IPS-15b (cell line): ENCODE measurements around the gene ZDHHC14.

Experiments used
- H3K27me3 ChIP-seq: one replicate; pipeline ENCODE4 v1.6.1; 2013; ENCODE audit warnings: low read length; ENCODE audit not compliant: control insufficient read depth, insufficient read depth
- H3K36me3 ChIP-seq: one replicate; pipeline ENCODE4 v1.6.1; 2013; ENCODE audit warnings: low read length; ENCODE audit not compliant: control insufficient read depth, insufficient read depth
- H3K4me1 ChIP-seq: one replicate; pipeline ENCODE4 v1.6.1; 2013; ENCODE audit warnings: mild to moderate bottlenecking, low read length; ENCODE audit not compliant: control insufficient read depth, insufficient read depth
- H3K4me3 ChIP-seq: one replicate; pipeline ENCODE4 v1.5.1; 2013; ENCODE audit warnings: low read depth, low read length
- H3K9ac ChIP-seq: one replicate; pipeline ENCODE4 v1.6.1; 2013; ENCODE audit warnings: low read depth, mild to moderate bottlenecking, low read length
- H3K9me3 ChIP-seq: one replicate; pipeline ENCODE4 v1.6.1; 2013; ENCODE audit warnings: mild to moderate bottlenecking, low read length; ENCODE audit not compliant: control insufficient read depth, insufficient read depth

ZDHHC14 gene

GRCh38 chr6:157708933-157709332 is 327.9 kb downstream of the ZDHHC14 start:
- peaks cover 15% of the 10 kb centered on the region for H3K4me1 ChIP-seq
- no peak overlapping the region for H3K4me3 ChIP-seq
- no peaks in the 10 kb centered on the region for H3K36me3 ChIP-seq
- no peak overlapping the region for H3K9ac ChIP-seq
- H3K9me3 ChIP-seq = no peaks in the 10 kb centered on the region
- H3K27me3 ChIP-seq = no peaks in the 10 kb centered on the region

DNA sequence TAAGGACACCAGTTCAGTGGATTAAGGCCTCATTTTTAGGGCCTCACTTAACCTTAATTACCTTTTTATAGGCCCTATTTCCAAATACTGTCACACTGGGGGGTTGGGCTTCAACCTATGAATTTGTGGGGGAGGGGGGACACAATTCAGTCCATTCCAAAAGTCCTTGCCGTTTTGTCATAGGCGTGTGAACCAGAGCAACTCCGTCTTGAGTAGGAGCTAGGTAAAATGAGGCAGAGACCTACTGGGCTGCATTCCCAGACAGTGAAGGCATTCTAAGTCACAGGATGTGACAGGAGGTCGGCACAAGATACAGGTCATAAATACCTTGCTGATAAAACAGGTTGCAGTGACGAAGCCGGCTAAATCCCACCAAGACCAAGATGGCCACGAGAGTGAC is 328.6 kb downstream of the ZDHHC14 start:
- Histone ChIP-seq H3K36me3 (no peaks in the 10 kb centered on the region), H3K27me3 (no peaks in the 10 kb centered on the region), H3K4me1 (peaks cover 15% of the 10 kb centered on the region), H3K4me3 (no peak overlapping the region), H3K9ac (no peak overlapping the region), H3K9me3 (no peaks in the 10 kb centered on the region)

- no peaks in the 10 kb centered on the region for H3K9me3 ChIP-seq
- no peak overlapping the region for H3K9ac ChIP-seq
- H3K4me3 ChIP-seq = no peak overlapping the region
- H3K36me3 ChIP-seq = no peaks in the 10 kb centered on the region
- peaks cover 15% of the 10 kb centered on the region for H3K4me1 ChIP-seq
- no peaks in the 10 kb centered on the region for H3K27me3 ChIP-seq
Observed at GRCh38 chr6:157710604-157711003, 329.6 kb downstream of the ZDHHC14 start.

DNA sequence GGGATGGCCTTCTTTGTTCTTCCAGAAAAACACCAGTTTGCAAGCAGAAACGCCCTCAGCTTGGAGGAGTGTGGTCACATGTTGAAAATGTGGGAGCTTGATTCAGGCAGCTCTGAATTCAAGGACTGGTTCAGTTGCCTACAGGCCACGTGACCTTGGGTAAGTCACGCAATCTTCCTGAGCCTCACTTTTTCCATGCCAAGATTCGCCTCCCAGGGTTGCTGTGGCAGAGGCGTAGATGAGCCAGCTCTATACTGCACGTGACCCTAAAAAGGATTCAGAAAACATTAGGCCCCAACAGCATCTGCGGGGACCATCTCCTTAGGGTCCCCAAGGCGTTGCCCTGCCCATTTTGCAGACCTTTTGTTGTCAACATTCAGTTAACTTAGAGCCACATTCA is 330.1 kb downstream of the ZDHHC14 start:
- Histone ChIP-seq H3K4me3 (no peak overlapping the region), H3K36me3 (no peaks in the 10 kb centered on the region), H3K27me3 (no peaks in the 10 kb centered on the region), H3K9me3 (no peaks in the 10 kb centered on the region), H3K4me1 (peaks cover 20% of the 10 kb centered on the region), H3K9ac (no peak overlapping the region)

- Histone ChIP-seq H3K27me3 (no peaks in the 10 kb centered on the region), H3K36me3 (no peaks in the 10 kb centered on the region), H3K9ac (no peak overlapping the region), H3K4me3 (no peak overlapping the region), H3K4me1 (peaks cover 19% of the 10 kb centered on the region), H3K9me3 (no peaks in the 10 kb centered on the region)
Observed at GRCh38 chr6:157712585-157713295, 331.8 kb downstream of the ZDHHC14 start.

DNA sequence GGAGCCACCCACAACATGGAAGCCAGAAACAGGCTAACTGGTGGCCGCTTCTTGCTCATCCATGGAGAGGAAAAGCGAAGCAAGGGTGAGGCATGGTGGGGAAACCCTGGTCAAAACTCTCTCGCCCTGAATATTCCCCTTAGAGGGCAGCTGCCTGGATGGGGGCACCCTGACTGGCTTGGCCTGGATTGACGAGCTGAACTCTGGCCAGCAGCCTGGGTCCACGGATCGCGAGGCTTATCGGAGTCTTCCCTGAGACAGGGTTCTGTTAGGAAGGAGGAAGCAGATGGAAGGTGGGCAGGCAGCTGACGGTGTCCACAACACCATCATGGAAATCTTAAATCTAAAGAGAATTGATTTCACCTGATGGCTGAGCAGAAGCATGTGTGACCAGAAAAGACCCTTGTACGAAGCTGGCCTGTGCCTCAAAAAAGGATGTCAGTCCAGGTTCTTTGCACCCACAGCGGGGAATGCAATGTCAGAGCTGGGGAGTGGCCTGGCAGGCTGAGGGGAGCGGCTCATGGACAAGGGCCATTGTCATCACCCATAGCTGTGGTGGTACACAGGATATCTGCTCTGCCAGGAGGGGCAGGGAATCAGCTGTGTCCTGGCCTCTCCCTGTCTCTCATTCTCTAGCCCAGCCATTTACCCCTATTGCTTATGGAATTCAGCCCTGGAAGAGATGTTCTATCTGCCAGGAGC is 332.6 kb downstream of the ZDHHC14 start:
- peaks cover 11% of the 10 kb centered on the region for H3K4me1 ChIP-seq
- no peak overlapping the region for H3K4me3 ChIP-seq
- no peaks in the 10 kb centered on the region for H3K9me3 ChIP-seq
- H3K27me3 ChIP-seq = no peaks in the 10 kb centered on the region
- no peaks in the 10 kb centered on the region for H3K36me3 ChIP-seq
- no peak overlapping the region for H3K9ac ChIP-seq

- no peak overlapping the region for H3K4me3 ChIP-seq
- no peaks in the 10 kb centered on the region for H3K27me3 ChIP-seq
- H3K36me3 ChIP-seq = no peaks in the 10 kb centered on the region
- H3K9me3 ChIP-seq = no peaks in the 10 kb centered on the region
- H3K9ac ChIP-seq = no peak overlapping the region
- H3K4me1 ChIP-seq = peaks cover 9% of the 10 kb centered on the region
Observed at GRCh38 chr6:157714153-157714490, 333.1 kb downstream of the ZDHHC14 start.

- Histone ChIP-seq H3K9me3 (no peaks in the 10 kb centered on the region), H3K27me3 (no peaks in the 10 kb centered on the region), H3K4me3 (no peak overlapping the region), H3K4me1 (peaks cover 6% of the 10 kb centered on the region), H3K36me3 (no peaks in the 10 kb centered on the region), H3K9ac (no peak overlapping the region)
Observed at GRCh38 chr6:157715728-157716164, 334.8 kb downstream of the ZDHHC14 start.

- no peak overlapping the region for H3K4me3 ChIP-seq
- peaks cover 6% of the 10 kb centered on the region for H3K4me1 ChIP-seq
- no peak overlapping the region for H3K9ac ChIP-seq
- H3K36me3 ChIP-seq = no peaks in the 10 kb centered on the region
- H3K27me3 ChIP-seq = no peaks in the 10 kb centered on the region
- H3K9me3 ChIP-seq = no peaks in the 10 kb centered on the region
Observed at GRCh38 chr6:157716251-157716995, 335.4 kb downstream of the ZDHHC14 start.

- no peaks in the 10 kb centered on the region for H3K9me3 ChIP-seq
- H3K4me1 ChIP-seq = peaks cover 6% of the 10 kb centered on the region
- no peak overlapping the region for H3K4me3 ChIP-seq
- H3K9ac ChIP-seq = no peak overlapping the region
- H3K27me3 ChIP-seq = no peaks in the 10 kb centered on the region
- H3K36me3 ChIP-seq = no peaks in the 10 kb centered on the region
Observed at GRCh38 chr6:157717340-157717748, 336.4 kb downstream of the ZDHHC14 start.

- Histone ChIP-seq H3K9me3 (no peaks in the 10 kb centered on the region), H3K4me1 (peaks cover 6% of the 10 kb centered on the region), H3K4me3 (no peak overlapping the region), H3K36me3 (no peaks in the 10 kb centered on the region), H3K27me3 (no peaks in the 10 kb centered on the region), H3K9ac (no peak overlapping the region)
Observed at GRCh38 chr6:157718503-157719187, 337.7 kb downstream of the ZDHHC14 start.
